ENCODE measurements around the gene DDX10. TPM values are rescaled to one million over a fixed set of nuclear protein-coding genes. Genes with fewer than 3 reads are reported as not detected.

Gene DDX10
- total RNA-seq, 1 experiment from 2014 or later: 78.3 TPM

GRCh38 chr11:108645970-108646369, 18.9 kb upstream of the DDX10 start:
- H3K4me1 ChIP-seq: peaks cover 2% of the 10 kb centered on the region
- Mint-ChIP-seq H3K36me3 (ENCODE audit: insufficient read depth, unreplicated experiment) (no peaks in the 10 kb centered on the region), H3K9me3 (ENCODE audit: unreplicated experiment) (no peaks in the 10 kb centered on the region), H3K4me1 (ENCODE audit: low read depth, unreplicated experiment) (peaks cover 10% of the 10 kb centered on the region), H3K27ac (ENCODE audit: unreplicated experiment) (no peak overlapping the region), H3K27me3 (ENCODE audit: insufficient read depth, unreplicated experiment) (peaks cover 9% of the 10 kb centered on the region), H3K4me3 (ENCODE audit: unreplicated experiment) (no peak overlapping the region)
- intact Hi-C loops (cut with micrococcal nuclease; ENCODE audit: unreplicated experiment): loop anchor here (5.0 kb wide), 1 partner anchor 304 kb away; no protein-coding TSS in a partner anchor
- POLR2A ChIA-PET: interaction anchor here (0.5 to 0.6 kb wide), 2 partner anchors 13 to 21 kb away, joined by 5 to 6 read pairs; no protein-coding TSS in a partner anchor
- H3K36me3 ChIP-seq (ENCODE audit: control insufficient read depth, insufficient read depth, low read length): no peaks in the 10 kb centered on the region
- BruUV-seq (replicated peaks): no TSS peak
- no peaks in the 10 kb centered on the region for H3K9me3 ChIP-seq
- H3K4me3 ChIP-seq (ENCODE audit: low read depth, low read length): no peak overlapping the region
- CTCF ChIA-PET: interaction anchor here (1.1 to 1.3 kb wide), 2 partner anchors 57 to 646 kb away, joined by 3 to 4 read pairs; no protein-coding TSS in a partner anchor
- DNase-seq: no peak
- TF ChIP-seq CTCF (IDR thresholded peaks at IDR 0.05; ENCODE audit: insufficient read depth in 1 of 2, low read depth in 1 of 2, low read length in 1 of 2, severe bottlenecking in 1 of 2, unreplicated experiment in 1 of 2): no peak
- H3K27me3 ChIP-seq (replicated peaks; ENCODE audit: control insufficient read depth, insufficient read depth, low read length): no peaks in the 10 kb centered on the region

GRCh38 chr11:108647387-108647700, 17.5 kb upstream of the DDX10 start:
- no peaks in the 10 kb centered on the region for H3K9me3 ChIP-seq
- no peak overlapping the region for H3K4me3 ChIP-seq (ENCODE audit: low read depth, low read length)
- no peaks in the 10 kb centered on the region for H3K36me3 Mint-ChIP-seq (ENCODE audit: insufficient read depth, unreplicated experiment)
- intact Hi-C loops (cut with micrococcal nuclease; ENCODE audit: unreplicated experiment): loop anchor here (5.0 kb wide), 1 partner anchor 305 kb away; no protein-coding TSS in a partner anchor
- BruUV-seq (replicated peaks): no TSS peak
- H3K36me3 ChIP-seq (ENCODE audit: control insufficient read depth, insufficient read depth, low read length): no peaks in the 10 kb centered on the region
- POLR2A ChIA-PET: no interaction called here
- H3K4me3 Mint-ChIP-seq (ENCODE audit: unreplicated experiment): no peak overlapping the region
- no peaks in the 10 kb centered on the region for H3K9me3 Mint-ChIP-seq (ENCODE audit: unreplicated experiment)
- H3K4me1 ChIP-seq: no peaks in the 10 kb centered on the region; the same call in 1 of the 2 replicates
- peaks cover 11% of the 10 kb centered on the region for H3K27me3 Mint-ChIP-seq (ENCODE audit: insufficient read depth, unreplicated experiment)
- TF ChIP-seq CTCF (IDR thresholded peaks at IDR 0.05; ENCODE audit: insufficient read depth in 1 of 2, low read depth in 1 of 2, low read length in 1 of 2, severe bottlenecking in 1 of 2, unreplicated experiment in 1 of 2): no peak
- no peaks in the 10 kb centered on the region for H3K27me3 ChIP-seq (replicated peaks; ENCODE audit: control insufficient read depth, insufficient read depth, low read length)
- H3K4me1 Mint-ChIP-seq (ENCODE audit: low read depth, unreplicated experiment): peaks cover 5% of the 10 kb centered on the region
- no peak overlapping the region for H3K27ac Mint-ChIP-seq (ENCODE audit: unreplicated experiment)
- CTCF ChIA-PET: no interaction called here
- no peak for DNase-seq

GRCh38 chr11:108647701-108648527, 17.0 kb upstream of the DDX10 start:
- Histone ChIP-seq H3K9me3 (no peaks in the 10 kb centered on the region), H3K27me3 (replicated peaks; ENCODE audit: control insufficient read depth, insufficient read depth, low read length) (no peaks in the 10 kb centered on the region), H3K4me3 (ENCODE audit: low read depth, low read length) (no peak overlapping the region), H3K36me3 (ENCODE audit: control insufficient read depth, insufficient read depth, low read length) (no peaks in the 10 kb centered on the region), H3K4me1 (no peaks in the 10 kb centered on the region; the same call in 1 of the 2 replicates)
- no peaks in the 10 kb centered on the region for H3K36me3 Mint-ChIP-seq (ENCODE audit: insufficient read depth, unreplicated experiment)
- H3K4me1 Mint-ChIP-seq (ENCODE audit: low read depth, unreplicated experiment): peaks cover 5% of the 10 kb centered on the region
- peak; percentile 82 to 84 for DNase-seq
- BruUV-seq (replicated peaks): no TSS peak
- intact Hi-C loops (cut with micrococcal nuclease; ENCODE audit: unreplicated experiment): loop anchor here (1.0 to 5.0 kb wide), 10 partner anchors 55 to 527 kb away; partner anchors contain the start of genes ACAT1, ATM, C11orf65 and EXPH5
- CTCF ChIA-PET: interaction anchor here (3.4 kb wide), 1 partner anchor 60 kb away, joined by 11 read pairs; no protein-coding TSS in a partner anchor
- no peak overlapping the region for H3K4me3 Mint-ChIP-seq (ENCODE audit: unreplicated experiment)
- POLR2A ChIA-PET: no interaction called here
- no peak overlapping the region for H3K27ac Mint-ChIP-seq (ENCODE audit: unreplicated experiment)
- peak; percentile 97 to 98 for TF ChIP-seq CTCF (IDR thresholded peaks at IDR 0.05; ENCODE audit: insufficient read depth in 1 of 2, low read depth in 1 of 2, low read length in 1 of 2, severe bottlenecking in 1 of 2, unreplicated experiment in 1 of 2)
- H3K27me3 Mint-ChIP-seq (ENCODE audit: insufficient read depth, unreplicated experiment): peaks cover 11% of the 10 kb centered on the region
- no peaks in the 10 kb centered on the region for H3K9me3 Mint-ChIP-seq (ENCODE audit: unreplicated experiment)

Measured in Caco-2 (cell line).